ENCODE measurements around the gene GOLGA3.

- TF ChIP-seq, protein P1, sequence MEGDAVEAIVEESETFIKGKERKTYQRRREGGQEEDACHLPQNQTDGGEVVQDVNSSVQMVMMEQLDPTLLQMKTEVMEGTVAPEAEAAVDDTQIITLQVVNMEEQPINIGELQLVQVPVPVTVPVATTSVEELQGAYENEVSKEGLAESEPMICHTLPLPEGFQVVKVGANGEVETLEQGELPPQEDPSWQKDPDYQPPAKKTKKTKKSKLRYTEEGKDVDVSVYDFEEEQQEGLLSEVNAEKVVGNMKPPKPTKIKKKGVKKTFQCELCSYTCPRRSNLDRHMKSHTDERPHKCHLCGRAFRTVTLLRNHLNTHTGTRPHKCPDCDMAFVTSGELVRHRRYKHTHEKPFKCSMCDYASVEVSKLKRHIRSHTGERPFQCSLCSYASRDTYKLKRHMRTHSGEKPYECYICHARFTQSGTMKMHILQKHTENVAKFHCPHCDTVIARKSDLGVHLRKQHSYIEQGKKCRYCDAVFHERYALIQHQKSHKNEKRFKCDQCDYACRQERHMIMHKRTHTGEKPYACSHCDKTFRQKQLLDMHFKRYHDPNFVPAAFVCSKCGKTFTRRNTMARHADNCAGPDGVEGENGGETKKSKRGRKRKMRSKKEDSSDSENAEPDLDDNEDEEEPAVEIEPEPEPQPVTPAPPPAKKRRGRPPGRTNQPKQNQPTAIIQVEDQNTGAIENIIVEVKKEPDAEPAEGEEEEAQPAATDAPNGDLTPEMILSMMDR (IDR thresholded peaks at IDR 0.05) = no peak
- no peak for TF ChIP-seq POLR2AphosphoS5 (IDR thresholded peaks at IDR 0.05)
Measured at GRCh38 chr12:132803125-132803524, 25.5 kb downstream of the GOLGA3 start.
